Measurements from ENCODE around the gene USP11.
A peak's percentile ranks its signal among the peaks of the same experiment; 100 is the strongest.

The USP11 gene

GRCh38 chrX:47204970-47205369 is 27.8 kb upstream of the USP11 start:
- no peak for DNase-seq (ENCODE audit: low spot score)

GRCh38 chrX:47206316-47206715 is 26.5 kb upstream of the USP11 start:
- DNase-seq (ENCODE audit: low spot score) = no peak

GRCh38 chrX:47208108-47208507 is 24.7 kb upstream of the USP11 start:
- DNase-seq (ENCODE audit: low spot score) = no peak

GRCh38 chrX:47209508-47210238 is 23.1 kb upstream of the USP11 start:
- no peak for DNase-seq (ENCODE audit: low spot score)

DNA sequence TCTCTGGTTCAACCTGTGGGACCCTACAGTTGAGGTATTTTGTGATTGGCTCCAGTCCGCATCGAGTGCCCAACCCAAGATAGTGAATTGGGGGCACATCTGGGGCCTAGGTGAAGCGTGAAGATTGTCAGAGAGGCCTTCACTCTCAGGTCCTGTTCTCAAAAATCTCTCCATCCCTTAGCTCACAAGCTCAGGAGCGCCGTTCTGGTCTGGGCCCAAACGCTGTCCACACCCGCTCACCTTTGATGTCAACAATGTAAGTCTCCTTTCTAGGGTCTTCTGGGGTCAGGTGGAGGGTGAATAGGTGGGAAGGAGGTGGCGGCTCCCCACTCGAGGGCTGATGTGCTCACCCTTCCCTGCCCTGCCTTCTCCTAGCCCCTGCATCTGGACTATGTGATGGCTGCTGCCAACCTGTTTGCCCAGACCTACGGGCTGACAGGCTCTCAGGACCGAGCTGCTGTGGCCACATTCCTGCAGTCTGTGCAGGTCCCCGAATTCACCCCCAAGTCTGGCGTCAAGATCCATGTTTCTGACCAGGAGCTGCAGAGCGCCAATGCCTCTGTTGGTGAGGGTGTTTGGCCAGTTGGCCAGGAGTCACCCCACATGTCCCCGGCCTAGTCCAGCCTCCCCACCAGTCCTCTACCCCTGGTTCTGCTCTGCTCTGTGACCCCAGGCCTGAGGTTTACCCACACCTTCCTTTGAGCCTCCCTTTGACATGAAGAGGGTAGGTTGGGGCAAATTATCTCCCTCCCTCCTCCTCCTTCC is 22.0 kb upstream of the USP11 start:
- no peak for DNase-seq (ENCODE audit: low spot score)

DNA sequence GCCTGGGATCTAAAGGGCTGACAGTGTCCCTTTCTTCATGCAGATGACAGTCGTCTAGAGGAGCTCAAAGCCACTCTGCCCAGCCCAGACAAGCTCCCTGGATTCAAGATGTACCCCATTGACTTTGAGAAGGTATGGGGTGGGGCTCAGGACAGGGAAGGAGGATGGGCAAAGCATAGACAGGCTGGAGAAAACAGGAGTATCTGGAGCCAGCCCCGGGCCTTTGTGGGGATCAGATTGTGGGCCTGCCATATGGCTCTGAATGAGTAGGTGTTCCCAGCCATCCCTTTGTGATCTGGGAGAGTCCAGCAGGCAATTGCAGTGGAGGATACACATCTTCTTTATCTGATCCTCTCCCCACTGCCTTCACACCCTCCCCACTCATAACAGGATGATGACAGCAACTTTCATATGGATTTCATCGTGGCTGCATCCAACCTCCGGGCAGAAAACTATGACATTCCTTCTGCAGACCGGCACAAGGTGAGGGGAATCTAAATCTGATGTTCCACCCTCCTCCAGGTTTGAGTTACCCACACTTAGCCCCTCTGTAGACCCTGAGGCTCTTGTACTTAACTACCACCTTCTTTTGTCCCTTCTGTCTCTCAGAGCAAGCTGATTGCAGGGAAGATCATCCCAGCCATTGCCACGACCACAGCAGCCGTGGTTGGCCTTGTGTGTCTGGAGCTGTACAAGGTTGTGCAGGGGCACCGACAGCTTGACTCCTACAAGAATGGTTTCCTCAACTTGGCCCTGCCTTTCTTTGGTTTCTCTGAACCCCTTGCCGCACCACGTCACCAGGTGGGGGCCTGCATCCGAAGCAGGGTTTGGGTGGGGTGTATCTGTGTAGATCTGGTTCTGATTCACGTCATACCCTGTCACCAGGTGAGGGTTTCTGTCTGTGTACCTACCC is 20.2 kb upstream of the USP11 start:
- no peak for DNase-seq (ENCODE audit: low spot score)

- no peak for DNase-seq (ENCODE audit: low spot score)
Observed at GRCh38 chrX:47214435-47215077, 18.3 kb upstream of the USP11 start.

DNA sequence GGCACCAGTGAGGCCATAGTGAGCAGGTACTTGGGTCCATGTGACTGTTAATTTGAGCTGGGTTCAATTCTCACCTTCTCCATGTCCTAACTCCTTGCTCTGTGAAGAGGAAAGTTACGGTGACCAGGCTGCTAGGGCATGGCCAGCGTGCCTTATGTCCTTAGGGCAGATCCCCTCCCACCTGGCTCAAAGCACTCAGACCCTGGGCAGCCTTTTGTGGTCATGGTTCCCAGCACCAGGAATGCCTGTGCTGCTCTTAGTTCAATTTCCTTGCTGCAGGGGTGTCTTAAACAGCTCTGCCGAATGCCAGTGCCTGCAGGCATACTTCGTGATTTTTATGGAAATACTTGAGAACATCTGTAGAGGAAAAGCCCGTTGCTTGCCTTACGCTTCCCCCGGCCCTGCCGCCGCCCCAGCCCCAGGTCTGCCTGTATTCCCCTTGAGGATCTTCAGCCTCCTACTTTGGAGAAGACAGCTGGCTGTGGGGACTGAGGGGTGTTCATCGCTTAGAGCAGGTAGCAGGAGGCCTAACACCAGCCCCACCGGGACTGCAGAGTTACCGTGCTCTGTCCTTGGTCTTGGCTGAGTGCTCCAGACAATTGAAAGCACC is 17.4 kb upstream of the USP11 start:
- DNase-seq (ENCODE audit: low spot score) = no peak

- peak; percentile 48 for DNase-seq (ENCODE audit: low spot score)
Observed at GRCh38 chrX:47216393-47216925, 16.4 kb upstream of the USP11 start.

- no peak for DNase-seq (ENCODE audit: low spot score)
Observed at GRCh38 chrX:47217121-47217851, 15.5 kb upstream of the USP11 start.

DNA sequence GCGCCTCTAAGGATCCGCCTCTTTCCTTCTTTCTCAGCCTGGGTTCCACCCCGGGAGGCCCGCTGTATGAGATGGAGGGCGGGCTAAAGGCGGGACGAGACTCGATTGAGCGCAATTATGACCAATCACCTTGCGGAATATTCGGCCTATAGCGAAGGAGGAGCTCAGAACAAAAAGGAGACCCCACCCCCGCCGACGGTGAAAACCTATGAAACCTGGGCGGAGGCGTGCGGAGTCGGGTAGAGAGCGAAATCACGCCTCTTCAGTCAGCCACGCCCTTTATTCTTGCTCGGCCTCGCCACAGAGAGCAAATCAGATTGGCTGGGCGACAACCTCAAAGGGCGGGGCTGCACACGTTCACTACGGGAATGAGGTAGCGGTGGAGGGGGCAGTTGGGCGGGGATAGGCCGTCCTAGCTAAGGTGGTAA is 14.9 kb upstream of the USP11 start:
- peak; percentile 88 for DNase-seq (ENCODE audit: low spot score)

DNA sequence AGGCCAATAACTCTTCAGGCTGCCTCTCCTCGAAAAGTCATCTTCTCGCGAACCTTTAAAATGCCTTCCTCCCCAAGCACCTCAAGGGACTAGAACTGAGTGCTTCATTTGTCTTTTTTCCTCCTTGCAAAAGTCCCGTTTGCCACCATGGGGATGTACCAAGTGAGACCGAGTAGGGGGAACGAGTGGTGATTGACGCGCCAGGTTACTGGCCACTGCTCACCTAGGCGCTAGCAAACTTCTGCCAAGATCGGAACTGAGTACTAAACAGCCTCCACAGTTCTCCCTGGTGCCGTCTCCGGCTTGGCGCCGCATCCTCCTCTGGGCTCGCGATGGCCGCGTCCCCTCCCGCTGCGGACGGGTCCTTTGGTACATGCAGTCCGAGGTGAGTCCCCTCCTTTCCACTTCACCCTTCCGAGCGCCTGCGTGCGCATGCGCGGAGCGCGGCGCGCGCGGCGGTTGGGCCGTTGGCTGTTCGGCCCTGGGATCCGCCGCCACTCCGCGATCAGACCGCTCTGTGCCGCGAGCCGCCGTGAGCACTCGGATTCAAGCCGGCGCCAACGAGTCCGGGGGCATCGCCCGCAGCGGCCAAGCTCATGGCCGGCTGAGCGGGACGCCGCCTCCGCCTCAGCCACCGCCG is 14.4 kb upstream of the USP11 start, which contains the start of gene CDK16:
Gene CDK16 (plus strand): TSS at position 402 of the 640 bp plus-strand sequence. CDS start 4,877 bp downstream, outside the sequence.
- peak; percentile 86 for DNase-seq (ENCODE audit: low spot score)

DNA sequence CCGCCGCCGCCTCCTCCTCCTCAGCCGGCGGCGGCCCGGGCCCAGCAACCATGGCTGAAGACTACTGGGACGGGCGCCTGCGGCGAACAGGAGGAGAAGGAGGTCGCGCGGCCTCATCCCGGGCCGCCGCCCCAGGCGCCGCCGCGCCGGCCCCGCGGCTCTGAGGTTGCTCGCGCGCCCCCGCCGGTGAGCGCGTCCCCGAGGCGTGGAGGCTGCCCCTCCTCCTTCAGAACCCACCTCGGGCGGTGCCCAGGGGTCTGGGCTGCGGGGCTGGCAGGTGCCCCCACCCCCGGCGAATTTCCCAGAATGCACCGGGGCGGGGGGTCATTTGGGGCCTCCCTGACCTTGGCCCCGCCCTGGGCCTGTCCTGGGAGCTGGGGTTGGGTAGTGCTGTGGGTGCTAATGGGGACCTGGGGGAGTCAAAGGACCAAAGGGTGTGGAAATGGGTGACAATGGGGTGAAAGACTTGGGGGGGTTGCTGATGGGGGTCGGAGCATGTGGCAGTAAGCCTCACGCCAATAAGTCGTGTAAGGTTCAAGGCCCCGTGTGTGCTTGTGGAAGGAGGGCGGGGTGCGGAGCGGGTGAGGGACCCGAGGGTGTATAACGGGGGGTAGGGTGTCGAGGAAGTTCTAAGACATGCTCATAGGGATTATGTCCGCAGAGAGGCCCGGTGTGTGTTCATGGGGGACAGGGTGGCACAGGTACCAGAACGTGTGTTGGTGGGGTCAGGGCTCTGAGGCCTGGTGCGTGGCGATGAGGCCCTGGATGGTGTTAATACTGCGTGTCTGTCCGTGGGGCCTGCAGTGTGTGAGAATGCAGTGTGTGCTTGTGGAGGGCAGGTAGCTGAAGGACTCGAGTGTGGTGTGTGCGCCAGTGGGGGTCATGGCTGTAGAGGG is 13.6 kb upstream of the USP11 start:
- DNase-seq (ENCODE audit: low spot score) = peak; percentile 61

- DNase-seq (ENCODE audit: low spot score) = no peak
Observed at GRCh38 chrX:47221756-47222155, 11.1 kb upstream of the USP11 start.

DNA sequence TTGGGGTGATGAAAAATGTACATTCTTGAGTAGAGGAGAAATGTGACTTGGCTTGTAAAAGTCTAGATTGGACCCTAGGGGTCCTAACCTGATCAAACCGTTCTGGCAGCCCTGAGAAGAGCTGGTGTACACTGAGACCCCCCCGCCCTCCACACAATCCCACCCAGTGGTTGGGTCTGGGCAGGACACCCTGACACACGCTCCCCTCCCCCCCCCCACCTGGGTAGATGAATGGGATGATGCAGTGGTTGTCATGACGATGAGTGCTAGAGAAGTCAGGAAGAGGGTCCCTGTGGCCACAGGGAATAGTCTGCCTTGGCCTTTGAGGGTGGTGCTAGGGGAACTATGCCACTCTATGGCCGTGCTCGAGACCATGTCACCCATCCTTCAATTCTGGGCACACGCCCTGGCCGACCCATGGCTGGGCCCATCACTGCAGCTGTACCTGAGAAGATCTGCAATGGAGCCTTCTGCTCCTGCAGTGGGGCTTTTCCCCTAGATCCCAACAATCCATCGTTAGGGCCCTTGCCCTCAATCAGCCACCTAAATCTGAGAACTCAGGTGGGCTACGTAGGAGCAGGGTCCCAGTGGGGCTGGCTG is 10.0 kb upstream of the USP11 start:
- no peak for DNase-seq (ENCODE audit: low spot score)

GRCh38 chrX:47223476-47224250 is 9.1 kb upstream of the USP11 start:
- no peak for DNase-seq (ENCODE audit: low spot score)

GRCh38 chrX:47224266-47224895 is 8.4 kb upstream of the USP11 start:
- DNase-seq (ENCODE audit: low spot score) = no peak
